NCI-H2227 (cell line): ENCODE results near the gene LARP1.
"Not testable (repeated sequence)": the region's sequence is repeated elsewhere in the genome, so short reads cannot be mapped to it uniquely, and the experiment has no call there.

ENCODE experiments used
- DNase-seq: peaks from one replicate; lab custom pipeline; 2025; ENCODE audit not compliant: unreplicated experiment; lab: John Stamatoyannopoulos, UW

LARP1 gene

GRCh38 chr5:154759868-154760267, 4.7 kb downstream of the LARP1 start:
- DNase-seq: not testable (repeated sequence)

GRCh38 chr5:154761046-154761736, 6.0 kb downstream of the LARP1 start:
- no peak for DNase-seq

GRCh38 chr5:154762261-154762660, 7.1 kb downstream of the LARP1 start:
- no peak for DNase-seq

- no peak for DNase-seq
Observed at GRCh38 chr5:154762700-154763099, 7.5 kb downstream of the LARP1 start.

GRCh38 chr5:154764967-154765366, 9.8 kb downstream of the LARP1 start:
- no peak for DNase-seq

GRCh38 chr5:154765396-154765925, 10.3 kb downstream of the LARP1 start:
- no peak for DNase-seq

- no peak for DNase-seq
Observed at GRCh38 chr5:154766558-154767281, 11.5 kb downstream of the LARP1 start.

GRCh38 chr5:154767576-154767975, 12.4 kb downstream of the LARP1 start:
- no peak for DNase-seq

- no peak for DNase-seq
Observed at GRCh38 chr5:154768207-154768606, 13.0 kb downstream of the LARP1 start.

- DNase-seq: no peak
Observed at GRCh38 chr5:154770111-154770510, 14.9 kb downstream of the LARP1 start.

GRCh38 chr5:154771383-154771901, 16.3 kb downstream of the LARP1 start:
- DNase-seq: no peak

GRCh38 chr5:154773326-154773725, 18.1 kb downstream of the LARP1 start:
- no peak for DNase-seq

- DNase-seq: no peak
Observed at GRCh38 chr5:154776167-154776566, 21.0 kb downstream of the LARP1 start.

- DNase-seq: no peak
Observed at GRCh38 chr5:154778534-154778933, 23.4 kb downstream of the LARP1 start.

- DNase-seq: no peak
Observed at GRCh38 chr5:154779105-154779504, 23.9 kb downstream of the LARP1 start.

GRCh38 chr5:154780128-154780527, 25.0 kb downstream of the LARP1 start:
- no peak for DNase-seq

- no peak for DNase-seq
Observed at GRCh38 chr5:154782326-154782725, 27.1 kb downstream of the LARP1 start.

GRCh38 chr5:154782812-154783592, 27.8 kb downstream of the LARP1 start:
- no peak for DNase-seq

GRCh38 chr5:154783774-154784460, 28.7 kb downstream of the LARP1 start:
- DNase-seq: no peak

GRCh38 chr5:154784856-154785255, 29.7 kb downstream of the LARP1 start:
- no peak for DNase-seq

- DNase-seq: no peak
Observed at GRCh38 chr5:154786414-154786813, 31.2 kb downstream of the LARP1 start.
